Erythroblast (primary cell): ENCODE data around the gene PSMB7.

Source experiments
- GATA1 ChIP-seq: IDR thresholded peaks from 2 replicates; pipeline ENCODE4 v1.6.1; 2011; ENCODE audit warnings: low read depth, mild to moderate bottlenecking, control low read depth, low read length, moderate library complexity
- POLR2A ChIP-seq: IDR thresholded peaks from 2 replicates; pipeline ENCODE4 v1.6.1; 2011; ENCODE audit warnings: mild to moderate bottlenecking, low read length

DNA sequence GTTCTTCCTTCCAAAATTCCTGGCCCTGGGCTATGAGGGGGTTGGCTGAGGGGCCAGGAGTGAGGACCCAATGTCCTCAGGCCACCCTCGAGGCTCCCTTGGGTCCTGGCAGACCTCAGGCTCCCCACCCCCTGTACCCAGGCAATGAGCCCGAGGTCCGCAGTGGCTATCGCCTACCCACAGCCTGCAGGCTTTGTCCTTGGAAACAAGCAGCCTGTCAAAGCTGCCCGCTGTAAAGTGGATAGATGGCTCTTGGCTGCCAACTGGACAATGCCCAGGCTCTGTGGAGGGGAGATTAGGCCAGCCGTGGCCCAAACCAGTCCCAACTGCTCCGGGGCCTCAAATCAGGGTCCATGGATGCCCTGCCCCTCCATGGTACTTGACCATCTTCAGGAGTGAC lies 32.8 kb upstream of the PSMB7 start:
- TF ChIP-seq POLR2A: no peak
- TF ChIP-seq GATA1: no peak
